SK-N-SH treated with all-trans-retinoic acid at 6 μM for 48 hours (cell line): ENCODE measurements around the gene FNDC1.

ENCODE experiments used
- ATAC-seq: fragments of 200-7000 bp; cut with Tn5 transposase; 3 replicates; pipeline ENCODE4 v1.9.1; 2020; ENCODE audit warnings: mild to moderate bottlenecking, moderate library complexity
- ARNTL ChIP-seq: fragments of 450-650 bp; formaldehyde crosslinking; IDR thresholded peaks from 2 replicates; pipeline ENCODE4 v1.5.0; 2020; ENCODE audit warnings: low read depth, mild to moderate bottlenecking, moderate library complexity, borderline replicate concordance
- BACH2 ChIP-seq: fragments of 250-450 bp; sonication (Bioruptor Pico); IDR thresholded peaks from 2 replicates; pipeline ENCODE4 v1.9.0; 2021; ENCODE audit warnings: mild to moderate bottlenecking, borderline replicate concordance
- CSDC2 ChIP-seq: fragments of 250-450 bp; sonication (Bioruptor Pico); IDR thresholded peaks from 2 replicates; pipeline ENCODE4 v1.5.0; 2020; ENCODE audit warnings: mild to moderate bottlenecking, moderate library complexity
- ISL1 ChIP-seq: fragments of 250-450 bp; sonication (Bioruptor Pico); IDR thresholded peaks from 2 replicates; pipeline ENCODE4 v2.1.2; 2022; ENCODE audit warnings: mild to moderate bottlenecking, moderate library complexity
- OSR1 ChIP-seq: fragments of 250-450 bp; sonication (Bioruptor Pico); IDR thresholded peaks from 2 replicates; pipeline ENCODE4 v1.8.0; 2022; ENCODE audit warnings: moderate library complexity, mild to moderate bottlenecking, inconsistent platforms
- PPARA ChIP-seq: fragments of 250-450 bp; sonication (Bioruptor Pico); IDR thresholded peaks from 2 replicates; pipeline ENCODE4 v1.5.0; 2020; ENCODE audit warnings: mild to moderate bottlenecking, borderline replicate concordance
- RARB ChIP-seq: fragments of 250-450 bp; sonication (Bioruptor Pico); IDR thresholded peaks from 2 replicates; pipeline ENCODE4 v1.8.0; 2021; ENCODE audit warnings: mild to moderate bottlenecking, moderate library complexity
- SNAI2 ChIP-seq: fragments of 250-450 bp; sonication (Bioruptor Pico); IDR thresholded peaks from 2 replicates; pipeline ENCODE4 v1.5.0; 2020; ENCODE audit warnings: mild to moderate bottlenecking, moderate library complexity
- TCF4 ChIP-seq: fragments of 250-450 bp; sonication (Bioruptor Pico); IDR thresholded peaks from 2 replicates; pipeline ENCODE4 v1.8.0; 2021; ENCODE audit warnings: mild to moderate bottlenecking, moderate library complexity, borderline replicate concordance
- TOX ChIP-seq: fragments of 250-450 bp; sonication (Bioruptor Pico); IDR thresholded peaks from 2 replicates; pipeline ENCODE4 v1.8.0; 2021; ENCODE audit warnings: mild to moderate bottlenecking, moderate library complexity, borderline replicate concordance
- ZC3H10 ChIP-seq: fragments of 250-450 bp; sonication (Bioruptor Pico); IDR thresholded peaks from 2 replicates; pipeline ENCODE4 v1.5.1; 2021; ENCODE audit warnings: mild to moderate bottlenecking, moderate library complexity
- ZFP3 ChIP-seq: fragments of 250-450 bp; sonication (Bioruptor Pico); IDR thresholded peaks from 2 replicates; pipeline ENCODE4 v1.5.0; 2020; ENCODE audit warnings: mild to moderate bottlenecking, moderate library complexity
- ZFP30 ChIP-seq: fragments of 450-650 bp; formaldehyde crosslinking; IDR thresholded peaks from 2 replicates; pipeline ENCODE4 v1.5.0; 2022; ENCODE audit warnings: mild to moderate bottlenecking, moderate library complexity
- TF ChIP-seq, protein P1 (sequence below): fragments of 250-450 bp; sonication (Bioruptor Pico); IDR thresholded peaks from 2 replicates; pipeline ENCODE4 v1.5.1; 2021; ENCODE audit warnings: mild to moderate bottlenecking, moderate library complexity
- TF ChIP-seq, protein P2 (sequence below): fragments of 250-450 bp; sonication (Bioruptor Pico); IDR thresholded peaks from 2 replicates; pipeline ENCODE4 v1.8.0; 2021; ENCODE audit warnings: low read depth, mild to moderate bottlenecking, moderate library complexity, borderline replicate concordance
- TF ChIP-seq, protein P3 (sequence below): fragments of 250-450 bp; sonication (Bioruptor Pico); IDR thresholded peaks from 2 replicates; pipeline ENCODE4 v1.5.0; 2020; ENCODE audit warnings: mild to moderate bottlenecking, moderate library complexity
- TF ChIP-seq, protein P4 (sequence below): fragments of 250-450 bp; sonication (Bioruptor Pico); IDR thresholded peaks from 2 replicates; pipeline ENCODE4 v1.5.1; 2020; ENCODE audit warnings: low read depth, mild to moderate bottlenecking, moderate library complexity

Gene FNDC1

DNA sequence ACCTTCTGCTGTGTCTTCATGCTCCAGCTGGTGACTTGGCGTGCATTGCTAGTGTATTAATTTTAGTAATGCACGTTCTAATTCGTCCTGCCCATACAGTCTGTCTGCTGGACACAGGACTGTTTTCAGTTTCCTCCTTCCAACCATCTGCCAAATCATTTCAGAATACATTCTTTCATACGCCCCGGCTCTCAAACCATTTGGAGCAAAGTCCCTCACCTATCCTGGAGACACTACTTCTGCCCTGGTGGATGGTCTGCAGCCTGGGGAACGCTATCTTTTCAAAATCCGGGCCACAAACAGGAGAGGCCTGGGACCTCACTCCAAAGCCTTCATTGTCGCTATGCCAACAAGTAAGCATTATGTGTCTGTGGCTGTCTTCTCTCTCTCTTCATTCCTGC is 60.5 kb downstream of the FNDC1 start:
- TF ChIP-seq, protein P1, sequence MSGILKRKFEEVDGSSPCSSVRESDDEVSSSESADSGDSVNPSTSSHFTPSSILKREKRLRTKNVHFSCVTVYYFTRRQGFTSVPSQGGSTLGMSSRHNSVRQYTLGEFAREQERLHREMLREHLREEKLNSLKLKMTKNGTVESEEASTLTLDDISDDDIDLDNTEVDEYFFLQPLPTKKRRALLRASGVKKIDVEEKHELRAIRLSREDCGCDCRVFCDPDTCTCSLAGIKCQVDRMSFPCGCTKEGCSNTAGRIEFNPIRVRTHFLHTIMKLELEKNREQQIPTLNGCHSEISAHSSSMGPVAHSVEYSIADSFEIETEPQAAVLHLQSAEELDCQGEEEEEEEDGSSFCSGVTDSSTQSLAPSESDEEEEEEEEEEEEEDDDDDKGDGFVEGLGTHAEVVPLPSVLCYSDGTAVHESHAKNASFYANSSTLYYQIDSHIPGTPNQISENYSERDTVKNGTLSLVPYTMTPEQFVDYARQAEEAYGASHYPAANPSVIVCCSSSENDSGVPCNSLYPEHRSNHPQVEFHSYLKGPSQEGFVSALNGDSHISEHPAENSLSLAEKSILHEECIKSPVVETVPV (CRISPR knock-in tag) = no peak
- no peak for TF ChIP-seq BACH2 (CRISPR knock-in tag)
- TF ChIP-seq ARNTL = no peak
- TF ChIP-seq, protein P2, sequence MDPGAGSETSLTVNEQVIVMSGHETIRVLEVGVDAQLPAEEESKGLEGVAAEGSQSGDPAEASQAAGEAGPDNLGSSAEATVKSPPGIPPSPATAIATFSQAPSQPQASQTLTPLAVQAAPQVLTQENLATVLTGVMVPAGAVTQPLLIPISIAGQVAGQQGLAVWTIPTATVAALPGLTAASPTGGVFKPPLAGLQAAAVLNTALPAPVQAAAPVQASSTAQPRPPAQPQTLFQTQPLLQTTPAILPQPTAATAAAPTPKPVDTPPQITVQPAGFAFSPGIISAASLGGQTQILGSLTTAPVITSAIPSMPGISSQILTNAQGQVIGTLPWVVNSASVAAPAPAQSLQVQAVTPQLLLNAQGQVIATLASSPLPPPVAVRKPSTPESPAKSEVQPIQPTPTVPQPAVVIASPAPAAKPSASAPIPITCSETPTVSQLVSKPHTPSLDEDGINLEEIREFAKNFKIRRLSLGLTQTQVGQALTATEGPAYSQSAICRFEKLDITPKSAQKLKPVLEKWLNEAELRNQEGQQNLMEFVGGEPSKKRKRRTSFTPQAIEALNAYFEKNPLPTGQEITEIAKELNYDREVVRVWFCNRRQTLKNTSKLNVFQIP (CRISPR knock-in tag) = no peak
- no peak for TF ChIP-seq RARB (CRISPR knock-in tag)
- ATAC-seq = no peak

DNA sequence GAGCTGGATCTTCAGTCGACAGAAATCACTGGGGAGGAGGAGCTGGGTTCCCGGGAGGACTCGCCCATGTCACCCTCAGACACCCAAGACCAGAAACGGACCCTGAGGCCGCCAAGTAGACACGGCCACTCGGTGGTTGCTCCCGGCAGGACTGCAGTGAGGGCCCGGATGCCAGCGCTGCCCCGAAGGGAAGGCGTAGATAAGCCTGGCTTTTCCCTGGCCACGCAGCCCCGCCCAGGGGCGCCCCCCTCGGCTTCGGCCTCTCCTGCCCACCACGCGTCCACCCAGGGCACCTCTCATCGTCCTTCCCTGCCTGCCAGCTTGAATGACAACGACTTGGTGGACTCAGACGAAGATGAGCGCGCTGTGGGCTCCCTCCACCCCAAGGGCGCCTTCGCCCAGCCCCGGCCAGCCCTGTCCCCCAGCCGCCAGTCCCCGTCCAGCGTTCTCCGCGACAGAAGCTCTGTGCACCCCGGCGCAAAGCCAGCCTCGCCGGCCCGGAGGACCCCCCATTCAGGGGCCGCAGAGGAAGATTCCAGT is 63.0 kb downstream of the FNDC1 start:
- no peak for ATAC-seq
- TF ChIP-seq SNAI2 (CRISPR knock-in tag) = no peak
- TF ChIP-seq TCF4 (CRISPR knock-in tag) = no peak
- no peak for TF ChIP-seq ARNTL
- TF ChIP-seq ZFP30 (CRISPR knock-in tag) = no peak
- no peak for TF ChIP-seq TOX (CRISPR knock-in tag)
- no peak for TF ChIP-seq OSR1 (CRISPR knock-in tag)
- TF ChIP-seq, protein P1 (CRISPR knock-in tag) = no peak
- no peak for TF ChIP-seq ISL1
- no peak for TF ChIP-seq PPARA (CRISPR knock-in tag)
- TF ChIP-seq, protein P3, sequence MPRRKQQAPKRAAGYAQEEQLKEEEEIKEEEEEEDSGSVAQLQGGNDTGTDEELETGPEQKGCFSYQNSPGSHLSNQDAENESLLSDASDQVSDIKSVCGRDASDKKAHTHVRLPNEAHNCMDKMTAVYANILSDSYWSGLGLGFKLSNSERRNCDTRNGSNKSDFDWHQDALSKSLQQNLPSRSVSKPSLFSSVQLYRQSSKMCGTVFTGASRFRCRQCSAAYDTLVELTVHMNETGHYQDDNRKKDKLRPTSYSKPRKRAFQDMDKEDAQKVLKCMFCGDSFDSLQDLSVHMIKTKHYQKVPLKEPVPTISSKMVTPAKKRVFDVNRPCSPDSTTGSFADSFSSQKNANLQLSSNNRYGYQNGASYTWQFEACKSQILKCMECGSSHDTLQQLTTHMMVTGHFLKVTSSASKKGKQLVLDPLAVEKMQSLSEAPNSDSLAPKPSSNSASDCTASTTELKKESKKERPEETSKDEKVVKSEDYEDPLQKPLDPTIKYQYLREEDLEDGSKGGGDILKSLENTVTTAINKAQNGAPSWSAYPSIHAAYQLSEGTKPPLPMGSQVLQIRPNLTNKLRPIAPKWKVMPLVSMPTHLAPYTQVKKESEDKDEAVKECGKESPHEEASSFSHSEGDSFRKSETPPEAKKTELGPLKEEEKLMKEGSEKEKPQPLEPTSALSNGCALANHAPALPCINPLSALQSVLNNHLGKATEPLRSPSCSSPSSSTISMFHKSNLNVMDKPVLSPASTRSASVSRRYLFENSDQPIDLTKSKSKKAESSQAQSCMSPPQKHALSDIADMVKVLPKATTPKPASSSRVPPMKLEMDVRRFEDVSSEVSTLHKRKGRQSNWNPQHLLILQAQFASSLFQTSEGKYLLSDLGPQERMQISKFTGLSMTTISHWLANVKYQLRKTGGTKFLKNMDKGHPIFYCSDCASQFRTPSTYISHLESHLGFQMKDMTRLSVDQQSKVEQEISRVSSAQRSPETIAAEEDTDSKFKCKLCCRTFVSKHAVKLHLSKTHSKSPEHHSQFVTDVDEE (CRISPR knock-in tag) = no peak

DNA sequence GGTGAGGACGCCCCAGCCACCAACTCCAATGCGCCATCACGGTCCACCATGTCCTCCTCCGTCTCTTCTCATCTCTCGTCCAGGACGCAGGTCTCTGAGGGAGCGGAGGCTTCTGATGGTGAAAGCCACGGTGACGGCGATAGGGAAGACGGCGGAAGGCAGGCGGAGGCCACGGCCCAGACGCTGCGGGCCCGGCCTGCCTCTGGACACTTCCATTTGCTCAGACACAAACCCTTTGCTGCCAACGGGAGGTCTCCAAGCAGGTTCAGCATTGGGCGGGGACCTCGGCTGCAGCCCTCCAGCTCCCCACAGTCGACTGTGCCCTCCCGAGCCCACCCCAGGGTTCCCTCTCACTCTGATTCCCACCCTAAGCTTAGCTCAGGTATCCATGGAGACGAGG is 63.6 kb downstream of the FNDC1 start:
- no peak for ATAC-seq
- TF ChIP-seq ZFP30 (CRISPR knock-in tag) (no peak), PPARA (CRISPR knock-in tag) (no peak), ZC3H10 (CRISPR knock-in tag) (no peak), TOX (CRISPR knock-in tag) (no peak)
- TF ChIP-seq, protein P4, sequence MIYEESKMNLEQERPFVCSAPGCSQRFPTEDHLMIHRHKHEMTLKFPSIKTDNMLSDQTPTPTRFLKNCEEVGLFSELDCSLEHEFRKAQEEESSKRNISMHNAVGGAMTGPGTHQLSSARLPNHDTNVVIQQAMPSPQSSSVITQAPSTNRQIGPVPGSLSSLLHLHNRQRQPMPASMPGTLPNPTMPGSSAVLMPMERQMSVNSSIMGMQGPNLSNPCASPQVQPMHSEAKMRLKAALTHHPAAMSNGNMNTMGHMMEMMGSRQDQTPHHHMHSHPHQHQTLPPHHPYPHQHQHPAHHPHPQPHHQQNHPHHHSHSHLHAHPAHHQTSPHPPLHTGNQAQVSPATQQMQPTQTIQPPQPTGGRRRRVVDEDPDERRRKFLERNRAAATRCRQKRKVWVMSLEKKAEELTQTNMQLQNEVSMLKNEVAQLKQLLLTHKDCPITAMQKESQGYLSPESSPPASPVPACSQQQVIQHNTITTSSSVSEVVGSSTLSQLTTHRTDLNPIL (CRISPR knock-in tag) = no peak
- TF ChIP-seq, protein P1 (CRISPR knock-in tag) = no peak

DNA sequence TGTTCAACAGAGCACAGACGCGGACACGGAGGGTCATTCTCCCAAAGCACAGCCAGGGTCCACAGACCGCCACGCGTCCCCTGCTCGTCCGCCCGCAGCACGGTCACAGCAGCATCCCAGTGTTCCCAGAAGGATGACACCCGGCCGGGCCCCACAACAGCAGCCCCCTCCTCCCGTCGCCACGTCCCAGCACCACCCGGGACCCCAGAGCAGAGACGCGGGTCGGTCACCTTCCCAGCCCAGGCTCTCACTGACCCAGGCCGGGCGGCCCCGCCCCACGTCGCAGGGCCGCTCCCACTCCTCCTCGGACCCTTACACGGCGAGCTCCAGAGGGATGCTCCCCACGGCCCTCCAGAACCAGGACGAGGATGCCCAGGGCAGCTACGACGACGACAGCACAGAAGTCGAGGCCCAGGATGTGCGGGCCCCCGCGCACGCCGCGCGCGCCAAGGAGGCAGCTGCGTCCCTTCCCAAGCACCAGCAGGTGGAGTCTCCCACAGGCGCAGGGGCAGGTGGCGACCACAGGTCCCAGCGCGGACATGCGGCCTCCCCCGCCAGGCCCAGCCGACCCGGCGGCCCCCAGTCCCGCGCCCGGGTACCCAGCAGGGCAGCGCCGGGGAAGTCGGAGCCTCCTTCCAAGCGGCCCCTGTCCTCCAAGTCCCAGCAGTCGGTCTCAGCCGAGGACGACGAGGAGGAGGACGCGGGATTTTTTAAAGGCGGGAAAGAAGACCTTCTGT is 64.3 kb downstream of the FNDC1 start:
- no peak for ATAC-seq
- TF ChIP-seq TCF4 (CRISPR knock-in tag) (no peak), ISL1 (no peak), CSDC2 (CRISPR knock-in tag) (no peak), PPARA (CRISPR knock-in tag) (no peak), SNAI2 (CRISPR knock-in tag) (no peak), ARNTL (no peak), OSR1 (CRISPR knock-in tag) (no peak), RARB (CRISPR knock-in tag) (no peak), ZFP3 (no peak)
- TF ChIP-seq, protein P3 (CRISPR knock-in tag) = no peak
- TF ChIP-seq, protein P1 (CRISPR knock-in tag) = no peak
